ENCODE data around the gene TAS2R30.
A peak's percentile ranks its signal among the peaks of the same experiment; 100 is the strongest.

TAS2R30 gene, protein sequence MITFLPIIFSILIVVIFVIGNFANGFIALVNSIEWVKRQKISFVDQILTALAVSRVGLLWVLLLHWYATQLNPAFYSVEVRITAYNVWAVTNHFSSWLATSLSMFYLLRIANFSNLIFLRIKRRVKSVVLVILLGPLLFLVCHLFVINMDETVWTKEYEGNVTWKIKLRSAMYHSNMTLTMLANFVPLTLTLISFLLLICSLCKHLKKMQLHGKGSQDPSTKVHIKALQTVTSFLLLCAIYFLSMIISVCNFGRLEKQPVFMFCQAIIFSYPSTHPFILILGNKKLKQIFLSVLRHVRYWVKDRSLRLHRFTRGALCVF

DNA sequence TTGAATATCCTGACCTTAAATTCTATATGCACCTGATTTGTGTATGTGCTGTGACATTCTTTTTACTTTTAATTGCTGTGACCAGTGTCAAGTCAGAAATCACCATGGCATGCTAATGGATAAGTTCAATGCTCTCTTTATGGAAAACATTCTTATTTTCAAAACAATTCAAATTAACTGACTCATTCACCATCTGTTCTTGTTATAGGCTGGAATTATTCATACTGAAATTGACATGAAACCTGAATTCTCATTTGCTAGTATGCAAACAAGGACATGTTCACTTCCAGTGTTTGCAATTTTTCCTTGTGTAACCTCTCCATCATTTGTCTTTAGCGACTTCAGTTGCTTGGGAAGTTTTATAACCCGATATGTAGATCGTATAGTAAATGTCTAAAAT lies at the start of gene TAS2R30:
Gene TAS2R30, minus strand, starts transcription at position 340 of the 400 bp plus-strand sequence. CDS start 400 bp downstream, outside the sequence.
- H3K9me3 ChIP-seq (replicated peaks in 1 of 11), result peaks cover 0 to 8% (median 0%) of the 10 kb centered on the region in 11 experiments; a peak in 3 of 22 replicates
- H3K4me2 ChIP-seq, result no peak within 1 kb of the TSS
- peaks cover 0 to 16% (median 0%) of the 10 kb centered on the region in 10 experiments; a peak in 3 of 20 replicates for H3K4me1 ChIP-seq
- H4K20me1 ChIP-seq, result peaks cover 0 to 53% (median 10%) of the 10 kb centered on the region in 11 experiments; a peak in 10 of 22 replicates
- no peak within 1 kb of the TSS for H3K27ac ChIP-seq
- no peak for TF ChIP-seq Cebpa-rat (IDR thresholded peaks at IDR 0.05)
- H3K27me3 ChIP-seq, result no peaks in the 10 kb centered on the region
- no peak within 1 kb of the TSS for H3K4me3 ChIP-seq
- H3K36me3 ChIP-seq, result peaks cover 2 to 29% (median 14%) of the 10 kb centered on the region in 11 experiments; a peak in 20 of 22 replicates
- no peak within 1 kb of the TSS for H3K9ac ChIP-seq

DNA sequence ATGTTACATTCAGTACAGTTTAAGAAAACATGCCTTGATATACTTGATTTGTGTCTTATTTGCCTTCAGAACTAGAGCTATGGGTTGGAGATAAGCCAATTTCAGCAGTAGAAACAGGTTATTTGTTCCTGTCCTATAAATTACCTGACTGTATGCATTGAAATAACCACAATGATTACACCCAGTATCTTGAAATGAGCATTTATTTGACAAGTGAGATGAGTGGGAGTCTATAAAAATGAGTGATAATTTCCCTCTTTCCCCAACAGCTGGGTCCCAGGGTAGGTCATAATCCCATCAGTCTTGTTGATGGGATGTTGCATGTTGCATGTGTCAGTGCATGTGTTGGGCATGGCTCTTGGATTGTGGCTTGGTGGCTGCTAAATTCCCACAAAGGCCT lies 48.6 kb upstream of the TAS2R30 start:
- H3K4me1 ChIP-seq, result no peaks in the 10 kb centered on the region
- no peaks in the 10 kb centered on the region for H3K36me3 ChIP-seq
- no peaks in the 10 kb centered on the region; a peak in 2 of 22 replicates for H4K20me1 ChIP-seq
- H3K9ac ChIP-seq, result no peak overlapping the region
- TF ChIP-seq Cebpa-rat (IDR thresholded peaks at IDR 0.05), result no peak
- no peak overlapping the region for H3K4me3 ChIP-seq
- no peak overlapping the region for H3K4me2 ChIP-seq
- H3K9me3 ChIP-seq (replicated peaks in 1 of 11), result no peaks in the 10 kb centered on the region
- no peak overlapping the region for H3K27ac ChIP-seq
- H3K27me3 ChIP-seq, result no peaks in the 10 kb centered on the region

DNA sequence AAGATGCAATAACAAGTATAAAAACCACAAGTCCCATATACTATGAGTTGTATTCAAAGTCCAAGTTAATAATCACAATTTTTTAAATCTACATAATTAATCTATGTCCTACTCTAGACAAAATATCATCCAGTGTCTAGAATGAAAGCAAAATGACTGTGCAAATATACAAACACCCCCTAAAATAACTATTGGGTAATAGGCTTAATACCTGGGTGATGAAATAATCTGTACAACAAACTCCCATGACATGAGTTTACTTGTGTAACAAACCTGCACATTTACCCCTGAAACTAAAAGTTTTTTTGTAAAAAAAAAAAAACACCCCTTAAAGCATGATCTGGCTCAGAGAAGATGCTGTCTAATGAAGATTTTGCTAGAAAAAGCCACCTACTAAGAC lies 48.1 kb upstream of the TAS2R30 start:
- no peak for TF ChIP-seq Cebpa-rat (IDR thresholded peaks at IDR 0.05)
- H3K4me1 ChIP-seq, result no peaks in the 10 kb centered on the region
- no peaks in the 10 kb centered on the region for H3K9me3 ChIP-seq (replicated peaks in 1 of 11)
- H4K20me1 ChIP-seq, result no peaks in the 10 kb centered on the region; a peak in 2 of 22 replicates
- H3K27me3 ChIP-seq, result no peaks in the 10 kb centered on the region
- no peak overlapping the region for H3K9ac ChIP-seq
- H3K4me2 ChIP-seq, result no peak overlapping the region
- no peak overlapping the region for H3K4me3 ChIP-seq
- no peak overlapping the region for H3K27ac ChIP-seq
- no peaks in the 10 kb centered on the region for H3K36me3 ChIP-seq

DNA sequence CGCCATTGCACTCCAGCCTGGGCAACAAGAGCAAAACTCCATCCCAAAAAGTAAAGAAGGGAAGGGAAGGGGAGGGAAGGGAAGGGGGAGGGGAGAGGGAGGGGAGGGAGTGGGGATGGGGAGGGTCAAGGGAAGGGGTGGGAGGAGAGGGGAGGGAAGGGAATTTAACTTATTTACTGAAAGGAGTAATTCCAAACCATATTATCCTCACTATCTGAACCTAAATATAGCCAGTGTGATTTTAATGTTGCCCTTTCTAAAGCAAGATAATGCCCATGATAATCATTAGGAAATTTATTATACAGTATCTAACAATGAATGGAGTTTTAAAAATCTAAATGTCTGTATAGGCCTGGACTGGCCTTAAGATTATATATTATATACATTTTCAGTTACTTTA lies 43.8 kb upstream of the TAS2R30 start:
- Histone ChIP-seq H3K36me3 (peaks cover 0 to 25% (median 16%) of the 10 kb centered on the region in 11 experiments; a peak in 12 of 22 replicates), H3K4me1 (peaks cover 0 to 3% (median 2%) of the 10 kb centered on the region in 10 experiments; a peak in 11 of 20 replicates), H3K27me3 (no peaks in the 10 kb centered on the region), H3K4me2 (no peak overlapping the region), H3K4me3 (no peak overlapping the region), H3K9ac (no peak overlapping the region), H3K9me3 (replicated peaks in 1 of 11) (no peaks in the 10 kb centered on the region), H4K20me1 (peaks cover 0 to 27% (median 3%) of the 10 kb centered on the region in 11 experiments; a peak in 7 of 22 replicates), H3K27ac (no peak overlapping the region)
- TF ChIP-seq Cebpa-rat (IDR thresholded peaks at IDR 0.05), result no peak

DNA sequence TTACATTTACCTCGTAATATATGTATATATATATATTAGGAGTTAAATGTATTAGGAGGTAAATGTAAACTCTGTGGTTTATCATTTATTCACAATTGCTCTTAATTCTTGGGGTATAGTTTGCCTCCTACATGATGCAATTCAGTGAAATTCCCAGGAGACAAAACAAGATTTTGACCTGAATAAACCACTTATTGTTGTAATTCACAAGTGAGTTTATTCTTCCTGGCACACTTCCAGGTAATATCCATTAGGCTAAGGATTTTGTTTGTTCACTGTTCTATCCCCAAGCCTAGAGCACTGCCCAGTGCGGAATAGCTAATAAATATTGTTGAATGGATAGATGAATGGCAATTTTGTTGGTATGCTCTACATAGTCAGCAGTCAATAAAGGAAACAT lies 39.6 kb upstream of the TAS2R30 start:
- Histone ChIP-seq H3K4me1 (peaks cover 22 to 33% (median 31%) of the 10 kb centered on the region in 10 experiments), H3K9me3 (replicated peaks in 1 of 11) (no peaks in the 10 kb centered on the region; a peak in 2 of 22 replicates), H3K36me3 (peaks cover 0 to 44% (median 23%) of the 10 kb centered on the region in 11 experiments; a peak in 17 of 22 replicates), H3K9ac (no peak overlapping the region), H3K4me2 (no peak overlapping the region; a peak in 1 of 22 replicates), H4K20me1 (peaks cover 4 to 60% (median 24%) of the 10 kb centered on the region in 11 experiments; a peak in 13 of 22 replicates), H3K27me3 (no peaks in the 10 kb centered on the region; a peak in 1 of 22 replicates), H3K4me3 (no peak overlapping the region), H3K27ac (no peak overlapping the region)
- TF ChIP-seq Cebpa-rat (IDR thresholded peaks at IDR 0.05), result no peak

DNA sequence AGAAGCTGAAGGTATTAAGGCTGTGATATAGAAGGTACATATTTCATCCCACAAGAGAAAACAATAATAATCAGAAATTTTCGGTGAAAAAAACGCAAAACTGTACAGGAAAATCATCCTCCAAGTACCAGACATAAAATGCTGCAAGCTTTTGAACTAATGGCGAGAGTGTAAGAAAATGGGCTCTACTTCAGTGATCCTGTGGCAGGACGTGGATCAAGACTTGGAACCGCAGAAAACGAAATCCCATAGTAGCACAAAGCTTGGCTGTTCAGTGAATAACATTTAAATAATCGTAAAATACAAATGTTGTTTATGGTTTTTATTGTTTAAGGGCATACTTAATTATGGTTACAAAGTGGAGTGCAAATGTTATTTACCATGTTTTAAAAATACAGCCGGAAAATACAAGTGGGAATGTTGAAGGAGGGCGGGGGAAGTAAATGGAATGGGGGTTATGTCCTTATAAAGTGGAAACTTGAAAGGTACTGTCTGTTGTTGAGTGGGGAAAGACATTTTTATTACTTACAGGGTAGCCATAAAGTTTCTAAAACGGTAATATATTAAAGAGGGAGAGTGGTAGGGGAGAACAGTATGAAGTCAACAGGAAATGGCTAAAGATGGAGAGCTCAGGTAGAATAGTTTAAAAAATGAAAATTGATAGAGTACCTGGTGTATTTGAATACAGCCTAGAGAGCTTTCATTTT lies 37.7 kb upstream of the TAS2R30 start:
- Histone ChIP-seq H3K4me1 (peaks cover 24 to 40% (median 36%) of the 10 kb centered on the region in 10 experiments), H4K20me1 (peaks cover 4 to 73% (median 38%) of the 10 kb centered on the region in 11 experiments; a peak in 15 of 22 replicates), H3K9me3 (replicated peaks in 1 of 11) (no peaks in the 10 kb centered on the region; a peak in 2 of 22 replicates), H3K36me3 (peaks cover under 1 to 58% (median 30%) of the 10 kb centered on the region in 11 experiments; a peak in 19 of 22 replicates), H3K9ac (peak overlapping the region; percentile 93 to 99 (median 98)), H3K27ac (peak overlapping the region; percentile 94 to 99 (median 98)), H3K4me2 (peak overlapping the region; percentile 76 to 96 (median 87)), H3K27me3 (no peaks in the 10 kb centered on the region; a peak in 1 of 22 replicates), H3K4me3 (peak overlapping the region; percentile 77 to 97 (median 87))
- TF ChIP-seq Cebpa-rat (IDR thresholded peaks at IDR 0.05), result no peak

DNA sequence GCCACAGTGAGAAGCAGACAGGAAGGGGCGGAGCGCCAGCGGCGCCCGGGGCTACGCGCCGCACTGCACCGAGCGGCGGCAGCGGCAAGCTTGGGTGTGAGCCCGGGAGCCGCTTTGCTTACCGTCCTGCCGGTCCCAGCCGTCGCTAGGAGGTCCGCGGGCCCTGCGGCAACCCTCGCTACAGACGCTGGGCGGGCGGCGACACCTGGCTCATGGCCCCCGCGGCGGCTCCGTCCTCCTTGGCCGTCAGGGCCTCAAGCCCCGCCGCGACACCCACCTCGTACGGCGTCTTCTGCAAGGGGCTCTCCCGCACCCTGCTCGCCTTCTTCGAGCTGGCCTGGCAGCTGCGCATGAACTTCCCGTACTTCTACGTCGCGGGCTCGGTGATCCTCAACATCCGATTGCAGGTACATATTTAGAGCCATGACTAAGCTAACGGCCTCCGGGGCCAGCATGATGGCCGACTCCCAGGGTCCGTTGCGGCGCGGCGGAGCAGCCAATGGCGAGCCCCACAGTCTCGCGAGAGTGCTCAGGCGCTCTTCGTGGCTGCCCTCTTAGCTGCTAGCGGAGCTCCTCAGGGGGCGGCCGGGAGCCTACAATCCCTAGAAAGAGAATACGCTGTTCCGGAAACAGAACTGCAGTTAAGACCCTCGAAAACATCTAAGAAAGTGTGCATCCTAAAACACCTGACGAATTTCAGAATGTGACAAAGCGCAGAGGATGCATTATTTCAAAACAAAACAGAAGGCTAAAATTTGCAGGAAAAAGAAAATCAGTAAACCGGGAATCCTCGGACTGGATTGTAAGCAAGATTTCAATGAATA lies 36.9 kb upstream of the TAS2R30 start, which contains the start of gene SMIM10L1:
Gene SMIM10L1, plus strand, starts transcription at position 50 of the 824 bp plus-strand sequence. Its CDS starts 163 bp downstream, at position 213.
- peaks cover 12 to 81% (median 46%) of the 10 kb centered on the region in 11 experiments; a peak in 19 of 22 replicates for H4K20me1 ChIP-seq
- peaks cover 24 to 40% (median 36%) of the 10 kb centered on the region in 10 experiments for H3K4me1 ChIP-seq
- H3K9ac ChIP-seq, result peak within 1 kb of the TSS; percentile 93 to 99 (median 98)
- no peaks in the 10 kb centered on the region; a peak in 2 of 22 replicates for H3K9me3 ChIP-seq (replicated peaks in 1 of 11)
- H3K4me3 ChIP-seq, result peak within 1 kb of the TSS; percentile 77 to 97 (median 87)
- peak within 1 kb of the TSS; percentile 94 to 99 (median 98) for H3K27ac ChIP-seq
- no peaks in the 10 kb centered on the region; a peak in 1 of 22 replicates for H3K27me3 ChIP-seq
- peaks cover 8 to 66% (median 37%) of the 10 kb centered on the region in 11 experiments for H3K36me3 ChIP-seq
- H3K4me2 ChIP-seq, result peak within 1 kb of the TSS; percentile 76 to 96 (median 87)
- TF ChIP-seq Cebpa-rat (IDR thresholded peaks at IDR 0.05), result no peak

DNA sequence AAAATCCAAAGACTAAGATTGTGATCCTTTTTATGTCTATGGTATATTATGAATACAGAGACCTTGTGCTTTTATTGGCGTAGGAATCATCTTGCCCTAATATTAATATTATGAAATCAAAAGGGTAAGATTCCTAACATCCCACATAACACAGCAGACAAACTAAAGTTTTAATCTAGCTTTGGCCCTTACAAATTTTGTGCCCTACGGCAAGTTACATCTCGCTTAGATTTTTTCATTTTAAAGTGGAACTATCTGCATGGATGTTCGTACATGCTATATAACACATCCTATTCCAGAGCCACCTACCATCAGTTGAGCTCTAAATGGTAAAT lies 36.3 kb upstream of the TAS2R30 start:
- Histone ChIP-seq H3K4me2 (peak overlapping the region; percentile 70 to 96 (median 87)), H3K36me3 (peaks cover 14 to 67% (median 41%) of the 10 kb centered on the region in 11 experiments), H3K4me1 (peaks cover 24 to 40% (median 36%) of the 10 kb centered on the region in 10 experiments), H3K27me3 (no peaks in the 10 kb centered on the region; a peak in 1 of 22 replicates), H4K20me1 (peaks cover 18 to 82% (median 52%) of the 10 kb centered on the region in 11 experiments; a peak in 19 of 22 replicates), H3K9me3 (replicated peaks in 1 of 11) (peaks cover 0 to 3% (median 0%) of the 10 kb centered on the region in 11 experiments; a peak in 3 of 22 replicates), H3K4me3 (peak overlapping the region; percentile 77 to 97 (median 87)), H3K9ac (peak overlapping the region; percentile 93 to 99 (median 98)), H3K27ac (peak overlapping the region; percentile 94 to 99 (median 98))
- TF ChIP-seq Cebpa-rat (IDR thresholded peaks at IDR 0.05), result no peak
